Muscle of back (tissue), 11 donors: ENCODE data around the gene TAF11. TPM values are rescaled to one million over a fixed set of nuclear protein-coding genes. Genes with fewer than 3 reads are reported as not detected.
"Not testable (repeated sequence)": the region's sequence is repeated elsewhere in the genome, so short reads cannot be mapped to it uniquely, and the experiment has no call there.

ENCODE experiments used
- DNase-seq, 3 donors: peaks; one replicate each; pipeline versions ENCODE4 v3.0.0 to v3.0.0-alpha.2; 2013
- polyA plus RNA-seq, 10 donors: library from polyadenylated mRNA; unstranded; fragments of 120-200 nt; gene quantifications; one replicate each; pipeline ENCODE4 v1.2.1, GENCODE V29; 2013; ENCODE audit not compliant: insufficient read length in 10 of 10

The TAF11 gene
- polyA plus RNA-seq, 10 donors = 38.8 to 52.0 (median 43.8) TPM

DNA sequence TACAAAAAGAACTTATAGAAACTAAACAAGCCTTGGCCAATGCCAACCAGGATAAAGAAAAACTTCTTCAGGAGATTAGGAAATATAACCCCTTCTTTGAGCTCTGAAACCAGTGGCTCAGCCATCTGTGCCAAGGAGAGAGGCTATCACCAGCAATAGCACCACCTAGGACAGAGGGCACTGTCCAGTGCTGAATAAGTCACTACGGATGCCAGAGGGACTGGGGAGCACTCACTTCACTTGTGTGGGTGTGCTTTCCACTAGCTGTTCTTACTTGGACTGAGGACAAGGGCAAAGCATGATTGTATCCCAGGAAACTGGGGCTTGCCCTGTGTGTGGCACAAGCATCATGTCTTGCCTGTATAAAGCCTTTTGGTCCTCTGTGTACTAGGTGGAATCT, 15.5 kb downstream of the TAF11 start:
- DNase-seq = no peak

DNA sequence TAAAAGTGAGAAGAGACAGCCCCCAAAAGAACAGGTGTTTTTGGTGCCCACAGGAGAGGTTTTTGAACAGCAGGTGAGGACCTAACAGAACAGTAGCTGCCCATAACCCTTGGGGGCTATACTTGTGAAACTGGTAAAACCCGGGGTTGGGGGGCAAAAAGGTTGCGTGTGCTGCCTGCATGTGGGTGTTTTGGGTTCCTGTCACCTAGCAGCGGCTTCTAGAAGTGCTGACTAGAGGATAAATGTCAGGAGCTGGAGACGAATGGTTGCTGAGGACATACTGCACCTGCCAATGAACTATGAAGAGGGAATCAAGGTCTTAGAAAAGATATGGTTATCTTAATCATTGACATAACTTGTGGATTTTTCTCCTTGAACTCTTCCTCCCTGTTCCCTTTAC, 16.0 kb downstream of the TAF11 start:
- DNase-seq = no peak

DNA sequence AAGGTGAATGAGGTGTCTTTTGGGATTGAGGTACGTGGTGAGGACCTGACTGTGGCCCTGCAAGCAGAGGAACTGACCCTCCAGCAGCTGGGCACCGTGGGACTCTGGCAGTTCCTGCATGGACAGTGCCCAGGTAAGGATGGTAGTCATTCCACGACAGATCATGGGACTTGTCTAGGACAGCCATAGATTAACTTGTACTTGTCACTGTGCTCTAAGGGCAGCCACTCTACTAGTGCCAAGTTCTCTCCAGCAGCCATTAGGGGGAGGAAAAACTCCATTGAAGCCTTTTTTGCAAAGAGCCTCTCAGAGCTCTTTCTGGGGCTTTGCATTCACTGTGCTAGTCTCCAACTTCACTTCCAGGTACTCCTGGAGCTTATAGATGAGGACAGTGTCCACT, 20.4 kb downstream of the TAF11 start:
- DNase-seq = no peak

DNA sequence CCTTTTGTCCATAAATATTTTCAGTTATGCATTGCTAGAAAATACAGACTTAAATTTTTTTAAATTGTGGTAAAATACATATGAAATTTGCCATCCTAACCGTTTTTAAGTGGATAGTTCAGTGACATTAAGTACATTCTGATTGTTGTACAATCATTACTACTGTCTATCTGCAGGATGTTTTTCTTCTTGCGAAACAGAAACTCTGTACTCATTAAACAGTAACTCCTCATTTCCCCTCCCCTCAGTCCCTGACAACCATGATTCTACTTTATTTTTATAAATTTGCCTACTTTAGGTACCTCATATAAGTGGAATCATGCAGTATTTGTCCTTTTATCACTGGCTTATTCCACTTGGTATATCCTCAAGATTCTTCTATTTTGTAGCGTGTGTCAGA, 21.3 kb downstream of the TAF11 start:
- DNase-seq = no peak

DNA sequence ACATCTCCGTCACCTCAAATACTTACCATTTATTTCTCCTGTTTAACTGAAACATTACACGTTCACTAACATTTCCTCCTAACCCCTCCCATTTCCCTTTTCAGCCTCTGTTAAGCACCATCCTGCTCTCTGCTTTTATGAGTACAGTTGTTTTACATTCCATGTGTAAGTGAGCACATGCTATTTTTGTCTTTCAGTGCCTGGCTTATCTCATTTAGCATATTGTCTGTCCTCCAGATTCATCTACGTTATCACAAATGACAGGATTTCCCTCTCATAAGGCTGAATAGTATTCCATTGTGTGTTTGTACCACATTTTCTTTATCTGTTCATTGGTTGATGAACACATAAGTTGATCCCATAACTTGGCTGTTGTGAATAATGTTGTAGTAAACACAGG, 22.7 kb downstream of the TAF11 start:
- DNase-seq = peak; percentile 9 to 26 (median 24)

DNA sequence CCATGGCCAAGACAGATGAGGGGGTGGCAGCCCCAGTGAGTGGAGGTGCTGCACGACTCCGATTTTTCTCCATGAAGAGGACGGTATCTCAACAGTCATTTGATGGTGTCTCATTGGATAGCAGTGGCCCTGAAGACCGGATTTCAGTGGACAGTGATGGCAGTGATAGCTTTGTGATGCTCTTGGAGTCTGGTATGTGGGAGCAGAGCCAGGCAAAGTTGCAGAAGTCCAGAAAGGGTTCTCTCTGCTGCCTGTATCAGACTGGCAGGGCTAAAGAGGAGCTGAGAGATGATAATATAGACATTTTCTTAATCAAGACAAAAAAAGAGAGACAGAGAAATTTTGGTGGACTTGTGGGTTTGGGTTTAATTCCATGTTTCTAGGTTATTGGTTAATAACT, 23.8 kb downstream of the TAF11 start:
- DNase-seq = no peak

DNA sequence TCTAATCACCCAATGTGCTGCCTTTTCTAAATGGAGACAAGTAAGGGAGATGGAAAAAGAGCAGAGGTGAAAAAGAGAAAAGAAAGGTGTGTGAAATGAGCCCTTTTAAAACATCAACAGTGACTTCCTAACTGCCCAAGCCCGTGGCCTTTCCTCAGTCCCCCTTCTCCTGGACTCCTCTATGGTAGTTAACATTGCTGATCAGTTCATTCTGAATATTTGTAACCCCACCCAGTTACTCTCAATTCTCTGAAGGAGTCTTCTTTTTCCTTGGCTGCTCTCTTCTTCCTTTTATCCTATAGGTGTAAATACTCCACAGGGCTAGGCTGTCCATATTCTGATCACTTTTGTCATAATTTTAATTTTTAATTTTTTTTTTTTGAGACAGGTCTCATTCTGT, 27.1 kb downstream of the TAF11 start:
- DNase-seq = no peak

DNA sequence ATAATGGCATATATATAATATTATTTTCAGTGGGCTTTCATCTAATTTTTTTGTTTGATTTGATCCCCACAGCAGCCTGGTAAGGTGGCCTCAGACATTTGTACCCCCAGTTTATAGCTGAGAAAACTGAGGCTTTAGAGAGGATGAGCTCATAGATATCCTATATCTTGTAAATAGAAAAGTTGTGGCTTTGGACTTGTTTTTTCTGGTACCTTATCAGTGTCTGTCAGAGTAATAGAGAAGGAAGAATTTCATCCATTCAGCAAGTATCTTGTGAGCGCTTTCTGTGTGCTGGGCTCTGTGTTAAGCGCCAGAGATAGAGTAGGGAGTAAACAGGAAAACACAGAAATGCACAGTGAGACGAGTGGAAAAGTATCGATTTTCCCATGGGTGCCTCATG, 27.9 kb downstream of the TAF11 start:
- no peak for DNase-seq

DNA sequence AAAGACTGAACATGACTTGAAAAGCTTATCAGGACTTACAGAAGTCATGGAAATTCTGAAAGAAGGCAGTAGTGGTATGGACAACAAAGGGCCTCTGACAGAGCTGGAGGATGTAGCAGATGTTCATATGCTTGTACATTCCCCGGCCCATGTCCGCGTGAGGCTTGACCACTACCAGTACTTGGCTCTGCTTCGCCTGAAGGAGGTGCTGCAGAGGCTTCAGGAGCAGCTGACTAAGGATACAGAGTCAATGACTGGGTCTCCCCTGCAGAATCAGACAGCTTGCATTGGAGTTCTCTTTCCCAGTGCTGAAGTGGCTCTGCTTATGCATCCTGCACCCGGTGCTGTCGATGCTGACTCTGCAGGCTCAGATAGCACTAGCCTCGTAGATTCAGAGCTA, 29.2 kb downstream of the TAF11 start:
- DNase-seq = no peak

DNA sequence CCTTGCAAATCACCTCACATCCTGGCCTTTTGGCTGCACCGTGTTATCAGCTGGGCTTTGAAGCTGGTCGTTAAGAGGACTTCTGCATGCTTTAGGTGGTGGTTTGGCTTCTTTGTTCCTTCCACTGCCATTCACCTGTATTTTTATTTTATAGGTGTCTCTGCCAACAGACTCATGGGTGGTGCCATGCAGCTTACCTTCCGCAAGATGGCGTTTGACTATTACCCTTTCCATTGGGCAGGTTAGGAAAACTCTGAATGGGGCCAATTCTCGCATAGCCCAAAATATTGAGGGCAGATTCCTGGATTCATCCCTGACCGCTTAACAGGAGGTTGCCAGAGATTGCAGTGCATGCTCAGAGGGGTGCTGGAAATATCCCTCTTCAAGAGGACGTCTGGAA, 32.4 kb downstream of the TAF11 start:
- no peak for DNase-seq

DNA sequence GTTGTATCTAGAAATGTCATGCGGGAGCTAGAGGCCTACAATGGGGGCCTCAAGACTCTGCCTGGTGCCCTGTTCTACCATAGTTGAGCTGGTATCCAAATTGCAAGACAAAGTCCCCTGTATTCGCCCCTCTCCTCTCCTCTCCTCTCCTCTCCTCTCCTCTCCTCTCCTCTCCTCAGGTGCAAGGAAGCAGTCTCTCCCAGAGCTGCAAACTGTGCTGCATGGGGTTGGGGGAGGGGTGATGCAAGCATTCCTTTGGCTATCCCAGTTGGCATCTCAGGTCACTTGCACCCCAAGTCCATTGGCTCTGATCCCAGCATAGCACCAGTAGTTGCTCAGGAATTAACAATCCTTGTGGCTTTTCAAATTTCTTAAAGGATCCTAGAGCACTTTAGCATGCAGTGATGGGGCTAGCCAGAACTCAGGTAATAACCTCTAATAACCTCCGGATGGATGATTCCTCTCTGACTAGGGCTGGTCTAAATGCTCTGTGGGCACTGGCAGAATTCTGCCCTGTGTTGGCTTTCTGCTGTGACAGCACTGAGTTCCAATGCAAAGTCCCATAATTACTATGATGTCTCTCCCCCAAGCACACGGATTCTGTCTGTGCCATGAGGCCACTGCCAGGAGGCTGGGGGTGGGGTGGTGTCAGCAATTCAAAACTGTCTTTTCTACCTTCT, 35.3 kb downstream of the TAF11 start:
- no peak for DNase-seq

DNA sequence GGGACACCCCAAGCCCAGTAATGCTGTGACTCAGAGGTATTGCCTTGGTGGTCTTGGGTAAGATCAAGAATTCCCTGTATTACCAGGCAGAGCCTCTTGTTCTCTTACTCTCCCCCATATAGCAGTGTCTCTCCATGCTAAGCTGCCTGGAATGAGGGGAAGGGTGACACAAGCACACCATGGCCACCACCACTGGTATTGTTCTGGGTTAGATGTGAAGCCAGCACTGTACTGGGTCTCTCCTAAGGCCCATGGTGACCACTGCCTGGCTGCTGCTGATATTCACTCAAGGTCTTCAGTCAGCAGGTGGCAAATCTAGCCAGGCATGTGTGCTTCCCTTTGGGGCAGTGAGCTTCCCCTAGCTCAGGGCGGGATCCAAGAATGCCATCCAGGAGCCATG, 36.5 kb downstream of the TAF11 start:
- no peak for DNase-seq

DNA sequence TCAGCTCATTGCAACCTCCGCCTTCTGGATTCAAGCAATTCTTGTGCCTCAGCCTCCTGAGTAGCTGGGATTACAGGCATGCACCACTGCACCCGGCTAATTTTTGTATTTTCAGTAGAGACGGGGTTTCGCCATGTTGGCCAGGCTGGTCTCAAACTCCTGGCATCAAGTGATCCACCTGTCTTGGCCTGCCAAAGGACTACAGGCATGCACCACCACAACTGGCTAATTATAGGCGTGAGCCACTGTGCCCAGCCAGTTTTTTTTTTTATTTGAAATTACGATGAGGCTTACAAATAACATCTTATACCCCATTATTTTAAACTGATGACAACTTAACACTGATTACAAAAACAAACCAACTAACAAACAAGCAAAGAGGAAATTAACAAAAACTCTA, 38.8 kb downstream of the TAF11 start:
- not testable (repeated sequence) for DNase-seq

DNA sequence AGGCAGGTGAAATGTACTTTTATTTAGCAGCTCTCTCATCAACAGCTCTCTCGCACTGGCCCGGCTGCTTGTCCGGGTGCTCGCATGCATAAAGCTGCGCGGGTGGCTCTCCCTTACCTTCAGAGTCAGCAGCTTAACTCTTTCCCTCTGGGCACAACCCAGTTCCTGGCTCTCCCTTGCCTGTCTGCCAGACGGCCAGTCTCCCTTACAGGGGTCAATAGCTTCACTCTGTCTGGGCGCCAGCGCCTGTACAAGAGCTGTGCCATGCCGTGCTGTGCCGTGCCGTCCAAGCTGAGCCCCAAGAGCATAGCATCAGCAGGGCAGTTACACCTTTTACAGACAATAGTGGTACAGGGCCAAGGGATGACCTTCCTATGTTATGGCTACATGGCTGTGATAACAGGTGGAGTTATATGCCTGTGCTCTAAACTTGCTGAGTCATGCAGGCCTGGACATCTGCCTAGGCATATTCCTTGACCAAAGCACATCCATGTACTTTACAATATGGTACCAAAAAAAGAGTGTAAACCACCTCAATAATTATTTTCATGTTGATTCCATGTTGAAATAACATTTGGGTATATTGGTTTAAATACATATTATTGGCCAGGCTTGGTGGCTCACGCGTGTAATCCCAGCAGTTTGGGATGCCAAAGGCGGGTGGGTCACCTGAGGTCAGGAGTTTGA, 48.0 kb downstream of the TAF11 start:
- DNase-seq = no peak

DNA sequence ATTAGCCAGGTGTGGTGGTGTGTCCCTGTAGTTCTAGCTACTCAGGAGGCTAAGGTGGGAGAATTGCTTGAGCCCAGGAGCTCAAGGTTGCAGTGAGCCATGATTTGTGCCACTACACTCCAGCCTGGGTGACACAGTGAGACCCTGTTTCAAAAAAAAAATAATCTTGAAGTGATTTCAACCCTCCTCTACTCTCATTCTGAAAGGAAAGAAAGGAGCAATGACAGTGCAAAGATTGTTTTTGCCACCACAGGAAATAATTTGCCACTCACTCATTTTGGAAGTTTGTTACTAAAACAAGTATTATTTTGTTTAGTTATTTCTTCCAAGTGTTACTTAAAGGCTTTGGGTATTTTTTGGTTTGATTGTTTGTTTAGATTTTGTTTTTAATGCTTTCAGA, 50.3 kb downstream of the TAF11 start:
- no peak for DNase-seq

DNA sequence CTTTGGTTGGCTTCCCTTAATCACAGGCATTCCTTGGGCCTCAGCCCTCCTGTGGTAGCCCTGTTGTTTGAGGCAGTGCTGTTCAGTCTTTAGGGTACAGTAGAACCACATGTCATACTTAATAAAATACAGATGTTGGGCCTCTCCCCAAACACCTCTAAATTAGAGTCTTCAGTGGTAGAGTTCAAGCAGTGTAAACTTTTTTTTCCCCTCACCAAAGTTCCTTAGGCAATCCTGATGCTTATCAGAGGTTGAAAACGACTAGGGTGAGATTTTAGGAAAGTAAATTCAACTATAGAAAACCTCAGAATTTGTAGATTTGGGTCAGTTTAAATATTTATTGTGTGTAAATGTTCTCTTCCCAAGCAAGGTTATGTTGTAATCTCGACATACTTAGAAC, 51.4 kb downstream of the TAF11 start:
- no peak for DNase-seq

DNA sequence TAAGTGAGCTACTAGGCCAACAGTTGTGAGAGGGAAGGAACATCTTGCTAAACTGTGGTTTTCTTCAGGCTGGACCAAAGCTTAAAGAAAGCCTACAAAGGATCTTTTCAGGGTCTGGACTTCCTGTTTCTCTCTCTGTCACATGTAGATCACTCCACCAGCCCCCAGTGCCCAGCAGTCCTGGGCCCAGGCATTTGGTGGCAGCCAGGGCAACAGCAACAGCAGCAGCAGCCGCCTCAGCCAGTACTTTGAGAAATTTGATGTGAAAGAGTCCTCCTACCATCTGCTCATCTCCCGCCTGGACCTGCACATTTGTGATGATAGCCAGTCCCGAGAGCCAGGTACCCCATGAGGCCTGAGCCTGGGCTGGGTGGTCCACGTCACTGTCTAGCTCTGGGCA, 51.8 kb downstream of the TAF11 start:
- DNase-seq = no peak

DNA sequence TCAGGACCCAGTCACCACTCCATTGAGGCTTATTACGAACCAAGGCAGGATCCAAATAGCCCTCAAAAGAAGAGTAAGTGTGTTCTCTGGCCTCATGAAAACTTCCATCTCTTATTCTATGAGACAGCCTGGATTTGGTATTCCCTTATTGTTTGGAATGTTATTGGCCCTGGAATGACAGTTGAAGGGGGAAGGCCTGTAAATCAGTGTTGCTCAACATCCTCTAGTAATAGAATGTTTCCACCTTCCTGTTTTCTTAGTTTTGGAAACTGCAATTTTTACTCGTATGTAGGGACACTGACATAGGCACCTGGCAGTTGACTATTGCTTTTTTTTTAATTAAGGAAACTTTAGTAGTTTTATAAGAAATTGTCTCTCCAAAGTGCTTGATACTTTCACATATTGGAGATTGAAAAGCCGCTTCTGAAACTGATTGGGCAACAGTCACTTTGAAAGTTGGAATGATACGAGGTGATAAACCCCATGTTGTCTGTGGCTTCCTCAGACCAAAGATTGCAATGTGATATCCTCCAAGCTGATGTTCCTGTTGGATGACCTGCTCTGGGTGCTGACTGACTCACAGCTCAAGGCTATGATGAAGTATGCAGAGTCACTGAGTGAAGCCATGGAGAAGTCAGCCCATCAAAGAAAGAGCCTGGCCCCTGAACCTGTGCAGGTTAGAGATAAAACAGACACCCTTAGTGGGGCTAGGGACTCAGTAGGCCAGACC, 52.9 kb downstream of the TAF11 start:
- DNase-seq = no peak

DNA sequence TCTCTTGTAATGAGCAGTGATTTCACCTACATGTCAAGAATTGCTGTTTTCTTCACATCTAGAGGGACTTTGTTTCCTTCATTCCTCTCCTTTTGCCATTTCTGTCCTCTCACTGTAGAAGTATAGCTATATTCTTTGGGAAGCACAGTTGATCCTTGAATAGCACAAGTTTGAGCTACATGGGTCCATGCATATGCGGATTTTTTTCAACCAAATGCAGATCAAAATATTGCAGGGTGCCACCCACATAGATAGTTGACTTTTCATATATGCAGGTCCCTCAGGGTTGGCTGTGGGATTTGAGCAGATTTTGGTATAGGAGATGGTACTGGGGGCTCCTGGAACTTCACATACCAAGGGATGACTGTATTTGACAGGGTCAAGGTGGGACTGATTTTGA, 54.9 kb downstream of the TAF11 start:
- DNase-seq = no peak

DNA sequence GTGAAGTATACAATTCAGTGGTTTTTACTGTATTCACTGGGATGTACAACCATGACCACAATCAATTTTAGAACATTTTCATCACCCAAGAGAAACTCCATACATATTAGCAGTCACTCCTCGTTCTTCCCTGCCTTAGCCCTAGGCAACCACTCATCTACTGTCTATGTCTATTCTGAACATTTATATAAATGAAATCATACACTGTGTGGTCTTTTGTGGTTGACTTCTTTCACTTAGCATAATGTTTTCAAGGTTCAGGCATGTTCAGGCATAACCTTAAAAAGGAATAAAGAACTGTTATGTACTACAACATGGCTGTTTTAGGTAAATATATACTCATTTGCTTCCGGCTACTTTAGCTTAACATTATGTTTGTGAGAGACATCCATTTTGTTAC, 58.7 kb downstream of the TAF11 start:
- no peak for DNase-seq
